Breast epithelium (tissue), 3 donors: ENCODE results near the gene PITPNM1.

ENCODE experiments used
- POLR2A ChIP-seq: fragments of 450-650 bp; IDR thresholded peaks from one replicate; pipeline ENCODE4 v1.6.1; 2016; ENCODE audit warnings: antibody characterized with exemption, mild to moderate bottlenecking, moderate library complexity
- POLR2AphosphoS5 ChIP-seq, 3 donors: sonication (generic); formaldehyde crosslinking; IDR thresholded peaks; one replicate each; pipeline ENCODE4 v1.6.1; 2017; ENCODE audit warnings: antibody characterized with exemption in 3 of 3
- TF ChIP-seq, protein P1 (sequence below), 3 donors: fragments of 450-650 bp; IDR thresholded peaks; one replicate each; pipeline ENCODE4 v1.5.1; 2016 to 2017; ENCODE audit warnings: antibody characterized with exemption in 3 of 3, mild to moderate bottlenecking in 3 of 3, moderate library complexity in 3 of 3

GRCh38 chr11:67516806-67517205 lies 11.6 kb upstream of the PITPNM1 start:
- TF ChIP-seq, protein P1, sequence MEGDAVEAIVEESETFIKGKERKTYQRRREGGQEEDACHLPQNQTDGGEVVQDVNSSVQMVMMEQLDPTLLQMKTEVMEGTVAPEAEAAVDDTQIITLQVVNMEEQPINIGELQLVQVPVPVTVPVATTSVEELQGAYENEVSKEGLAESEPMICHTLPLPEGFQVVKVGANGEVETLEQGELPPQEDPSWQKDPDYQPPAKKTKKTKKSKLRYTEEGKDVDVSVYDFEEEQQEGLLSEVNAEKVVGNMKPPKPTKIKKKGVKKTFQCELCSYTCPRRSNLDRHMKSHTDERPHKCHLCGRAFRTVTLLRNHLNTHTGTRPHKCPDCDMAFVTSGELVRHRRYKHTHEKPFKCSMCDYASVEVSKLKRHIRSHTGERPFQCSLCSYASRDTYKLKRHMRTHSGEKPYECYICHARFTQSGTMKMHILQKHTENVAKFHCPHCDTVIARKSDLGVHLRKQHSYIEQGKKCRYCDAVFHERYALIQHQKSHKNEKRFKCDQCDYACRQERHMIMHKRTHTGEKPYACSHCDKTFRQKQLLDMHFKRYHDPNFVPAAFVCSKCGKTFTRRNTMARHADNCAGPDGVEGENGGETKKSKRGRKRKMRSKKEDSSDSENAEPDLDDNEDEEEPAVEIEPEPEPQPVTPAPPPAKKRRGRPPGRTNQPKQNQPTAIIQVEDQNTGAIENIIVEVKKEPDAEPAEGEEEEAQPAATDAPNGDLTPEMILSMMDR (IDR thresholded peaks at IDR 0.05), result no peak
- TF ChIP-seq POLR2A, result no peak
- no peak for TF ChIP-seq POLR2AphosphoS5 (IDR thresholded peaks at IDR 0.05)
